ENCODE results near the gene NDUFV1.

- no peak for TF ChIP-seq GATA2 (IDR thresholded peaks at IDR 0.05; ENCODE audit: low read depth, low read length)
- no peak for TF ChIP-seq GATA3 (IDR thresholded peaks at IDR 0.05; ENCODE audit: low read depth, low read length)
Observed at GRCh38 chr11:67593565-67593905, 13.2 kb upstream of the NDUFV1 start.

Measured in SH-SY5Y (cell line).